PFSK-1 (cell line): Measurements from ENCODE around the gene OR10H5.

Experiments used
- FOXP2 ChIP-seq: optimal IDR thresholded peaks from 2 replicates; pipeline ENCODE3; 2011; ENCODE audit warnings: borderline replicate concordance, control low read depth, inconsistent platforms; ENCODE audit not compliant: insufficient read depth; ENCODE audit errors: extremely low read length, extremely low read depth
- POLR2AphosphoS5 ChIP-seq: IDR thresholded peaks from 2 replicates; pipeline ENCODE4 v1.6.1; 2012; ENCODE audit warnings: low read depth, mild to moderate bottlenecking, control low read depth, low read length, moderate library complexity
- REST ChIP-seq, 2 experiments: IDR thresholded peaks; 2 replicates each; pipeline versions ENCODE4 v1.6.1 to v1.8.0; 2011 to 2012; ENCODE audit warnings: low read depth in 2 of 2, low read length in 2 of 2, control low read depth in 1 of 2, inconsistent platforms in 1 of 2, mild to moderate bottlenecking in 1 of 2, moderate library complexity in 1 of 2; ENCODE audit not compliant: insufficient read depth in 1 of 2
- SIN3A ChIP-seq: IDR thresholded peaks from 2 replicates; pipeline ENCODE4 v1.6.1; 2012; ENCODE audit warnings: mild to moderate bottlenecking, low read length, moderate library complexity, borderline replicate concordance; ENCODE audit not compliant: insufficient read depth
- TAF1 ChIP-seq: IDR thresholded peaks from 2 replicates; pipeline ENCODE4 v1.6.1; 2012; ENCODE audit warnings: low read length, control low read depth, borderline replicate concordance; ENCODE audit not compliant: insufficient read depth

OR10H5 gene

DNA sequence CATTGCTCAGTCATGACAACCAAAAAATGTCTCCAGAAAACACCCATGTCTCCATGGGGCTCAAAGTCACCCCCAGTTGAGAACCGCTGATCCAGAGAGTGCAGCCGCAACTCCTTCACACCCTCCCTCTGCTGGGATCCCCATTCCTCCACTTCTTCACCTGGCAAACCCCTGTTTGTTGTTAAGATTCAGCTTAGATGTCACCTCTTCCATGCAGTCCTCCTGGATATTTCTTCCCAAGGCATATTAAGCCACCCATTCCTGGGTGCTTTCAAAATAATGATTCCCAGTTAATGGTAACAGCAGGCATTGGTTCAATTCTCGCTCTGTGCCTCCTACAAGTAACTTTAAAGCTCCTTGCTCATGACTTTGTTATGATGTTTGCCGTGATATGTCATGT is 24.0 kb downstream of the OR10H5 start:
- TF ChIP-seq SIN3A = no peak
- no peak for TF ChIP-seq FOXP2
- no peak for TF ChIP-seq REST (IDR thresholded peaks at IDR 0.05; ENCODE audit: insufficient read depth in 1 of 2, low read depth in 2 of 2, low read length in 2 of 2)
- TF ChIP-seq POLR2AphosphoS5 = no peak
- no peak for TF ChIP-seq TAF1

DNA sequence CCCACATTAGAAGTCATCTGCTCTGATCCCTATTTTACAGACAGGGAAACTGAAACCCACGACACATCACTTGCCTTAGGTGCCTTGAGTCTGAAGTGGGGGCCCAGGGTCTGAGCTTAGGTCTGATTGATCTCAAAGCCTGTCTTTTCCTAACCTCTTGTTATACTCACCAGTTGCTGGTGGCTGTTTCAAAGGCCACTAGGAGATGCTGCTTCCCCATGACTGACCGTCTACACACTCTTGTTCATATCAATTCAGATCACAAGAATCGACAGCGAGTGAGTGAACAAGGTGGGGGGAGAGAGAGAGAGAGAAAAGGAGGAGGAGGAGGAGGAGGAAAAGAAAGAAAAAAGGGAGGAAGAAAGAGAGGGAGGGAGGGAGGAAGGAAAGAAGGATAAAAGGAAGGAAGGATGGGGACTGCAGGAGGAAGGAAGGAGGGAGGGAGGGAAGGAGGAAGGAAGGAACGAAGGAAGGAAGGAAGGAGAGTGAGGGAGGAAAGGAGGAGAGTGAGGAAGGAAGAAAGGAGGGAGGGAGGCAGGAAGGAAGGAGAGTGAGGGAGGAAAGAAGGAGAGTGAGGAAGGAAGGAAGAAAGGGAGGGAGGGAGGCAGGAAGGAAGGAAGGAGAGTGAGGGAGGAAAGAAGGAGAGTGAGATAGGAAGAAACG is 24.7 kb downstream of the OR10H5 start:
- TF ChIP-seq TAF1 (no peak), REST (IDR thresholded peaks at IDR 0.05; ENCODE audit: insufficient read depth in 1 of 2, low read depth in 2 of 2, low read length in 2 of 2) (no peak), POLR2AphosphoS5 (no peak), SIN3A (no peak), FOXP2 (no peak)

DNA sequence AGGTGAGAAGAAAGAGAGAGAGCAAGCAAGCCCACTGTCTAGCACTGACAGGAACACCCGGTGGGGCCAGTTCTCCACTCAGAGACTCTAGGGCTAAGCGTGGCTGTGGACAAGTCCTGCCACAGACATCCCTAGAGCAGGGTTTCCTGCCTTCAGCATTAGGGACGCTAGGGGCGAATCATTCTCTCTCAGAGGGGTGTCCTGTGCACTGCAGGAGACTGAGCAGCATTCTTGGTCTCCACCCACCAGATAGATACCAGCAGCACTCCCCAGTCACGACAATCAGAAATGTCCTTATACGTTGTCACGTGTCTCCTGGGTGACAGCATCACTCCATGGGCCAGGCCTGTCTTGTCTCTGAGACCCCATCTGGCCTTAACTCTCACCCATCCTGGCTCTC is 26.5 kb downstream of the OR10H5 start:
- TF ChIP-seq SIN3A (no peak), POLR2AphosphoS5 (no peak), REST (IDR thresholded peaks at IDR 0.05; ENCODE audit: insufficient read depth in 1 of 2, low read depth in 2 of 2, low read length in 2 of 2) (no peak), TAF1 (no peak), FOXP2 (no peak)

DNA sequence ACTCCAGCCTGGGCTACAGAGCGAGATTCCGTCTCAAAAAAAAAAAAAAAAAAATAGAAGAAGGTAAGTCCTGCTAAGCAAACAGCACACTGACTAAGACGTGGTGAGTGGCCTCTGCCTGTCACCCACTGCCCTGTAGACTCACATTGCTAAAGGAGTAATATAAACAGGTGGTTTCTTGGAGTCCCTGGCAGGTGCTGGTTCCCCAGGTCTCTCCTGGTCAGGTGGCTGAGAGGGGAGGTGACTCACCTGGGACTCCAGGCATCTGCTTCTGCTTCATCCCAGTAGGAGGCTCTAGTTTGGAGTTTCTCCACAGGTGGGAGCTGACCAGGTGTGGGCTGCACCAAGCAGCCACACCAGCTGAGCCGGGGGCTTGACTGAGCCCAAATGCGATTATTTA is 27.8 kb downstream of the OR10H5 start, which contains the start of gene OR10H1:
OR10H1 (minus strand) TSS at position 359 of the 400 bp plus-strand sequence. CDS start 7,627 bp downstream, outside the sequence.
- TF ChIP-seq POLR2AphosphoS5 (no peak), REST (IDR thresholded peaks at IDR 0.05; ENCODE audit: insufficient read depth in 1 of 2, low read depth in 2 of 2, low read length in 2 of 2) (no peak), SIN3A (no peak), TAF1 (no peak), FOXP2 (no peak)

- TF ChIP-seq REST (IDR thresholded peaks at IDR 0.05; ENCODE audit: insufficient read depth in 1 of 2, low read depth in 2 of 2, low read length in 2 of 2) (no peak), FOXP2 (no peak), SIN3A (no peak), TAF1 (no peak), POLR2AphosphoS5 (no peak)
Measured at GRCh38 chr19:15820646-15821045, 33.2 kb downstream of the OR10H5 start.
